Stimulated activated naive CD4-positive, alpha-beta T cell treated with Interleukin-2 at 50 U/mL for 16 hours (primary cell): Measurements from ENCODE around the gene CADM4.
"Not testable (repeated sequence)": the region's sequence is repeated elsewhere in the genome, so short reads cannot be mapped to it uniquely, and the experiment has no call there.

Experiments
- DNase-seq: peaks from one replicate; lab custom pipeline; 2025; lab: John Stamatoyannopoulos, UW

The CADM4 gene

GRCh38 chr19:43606569-43607229 is 33.0 kb downstream of the CADM4 start:
- no peak for DNase-seq

- DNase-seq: no peak
Observed at GRCh38 chr19:43605875-43606568, 33.6 kb downstream of the CADM4 start.

- DNase-seq: not testable (repeated sequence)
Observed at GRCh38 chr19:43600326-43600725, 39.3 kb downstream of the CADM4 start.

- no peak for DNase-seq
Observed at GRCh38 chr19:43599635-43600295, 39.9 kb downstream of the CADM4 start.

GRCh38 chr19:43598445-43599240 is 41.0 kb downstream of the CADM4 start:
- DNase-seq: no peak

GRCh38 chr19:43597876-43598275 is 41.8 kb downstream of the CADM4 start:
- DNase-seq: no peak

- DNase-seq: no peak
Observed at GRCh38 chr19:43596842-43597461, 42.7 kb downstream of the CADM4 start.

GRCh38 chr19:43595999-43596841 is 43.4 kb downstream of the CADM4 start, which contains the start of the genes IRGQ and ZNF576:
Gene IRGQ, minus strand, starts transcription at chr19:43596134. Its CDS starts 796 bp downstream, at chr19:43595338.
Gene ZNF576, plus strand, starts transcription at chr19:43596595. Its CDS starts 514 bp downstream, at chr19:43597109.
- DNase-seq: peak; percentile 99

GRCh38 chr19:43595605-43595998 is 44.0 kb downstream of the CADM4 start:
- peak; percentile 23 for DNase-seq

- DNase-seq: peak; percentile 62
Observed at GRCh38 chr19:43594710-43595604, 44.7 kb downstream of the CADM4 start.

- no peak for DNase-seq
Observed at GRCh38 chr19:43594081-43594697, 45.5 kb downstream of the CADM4 start.

GRCh38 chr19:43592800-43593350 is 46.8 kb downstream of the CADM4 start:
- no peak for DNase-seq

GRCh38 chr19:43591904-43592772 is 47.5 kb downstream of the CADM4 start:
- DNase-seq: no peak

- no peak for DNase-seq
Observed at GRCh38 chr19:43589678-43590077, 50.0 kb downstream of the CADM4 start.

- DNase-seq: no peak
Observed at GRCh38 chr19:43589277-43589676, 50.4 kb downstream of the CADM4 start.

GRCh38 chr19:43587029-43587428 is 52.6 kb downstream of the CADM4 start:
- DNase-seq: not testable (repeated sequence)

GRCh38 chr19:43586346-43586745 is 53.3 kb downstream of the CADM4 start:
- DNase-seq: no peak

- no peak for DNase-seq
Observed at GRCh38 chr19:43584484-43584883, 55.2 kb downstream of the CADM4 start.
